H9 (cell line): Measurements from ENCODE around the gene PRDM8. TPM values are rescaled to one million over a fixed set of nuclear protein-coding genes. Genes with fewer than 3 reads are reported as not detected.

Experiments used
- DNase-seq: peaks from one replicate; pipeline ENCODE4 v3.0.0-alpha.2; 2017
- H2AFZ ChIP-seq: one replicate; pipeline ENCODE4 v1.6.1; 2013; ENCODE audit warnings: mild to moderate bottlenecking, low read length, control low read depth, moderate library complexity
- H2AK5ac ChIP-seq: 2 replicates; pipeline ENCODE4 v1.6.1; 2013; ENCODE audit warnings: low read length, control low read depth, mixed read lengths; ENCODE audit not compliant: insufficient read length
- H2BK120ac ChIP-seq: one replicate; pipeline ENCODE4 v1.6.1; 2013; ENCODE audit warnings: low read depth, mild to moderate bottlenecking, low read length, control low read depth, inconsistent platforms; ENCODE audit not compliant: poor library complexity, severe bottlenecking
- H2BK12ac ChIP-seq: 2 replicates; pipeline ENCODE4 v1.6.1; 2013; ENCODE audit warnings: low read length, control low read depth, mixed read lengths, low read depth; ENCODE audit not compliant: insufficient read length
- H2BK15ac ChIP-seq: 2 replicates; pipeline ENCODE4 v1.6.1; 2013; ENCODE audit warnings: low read depth, low read length, control low read depth
- H2BK20ac ChIP-seq: one replicate; pipeline ENCODE4 v1.6.1; 2013; ENCODE audit warnings: low read depth, mild to moderate bottlenecking, low read length, control low read depth, inconsistent platforms; ENCODE audit not compliant: poor library complexity, severe bottlenecking
- H2BK5ac ChIP-seq: 2 replicates; pipeline ENCODE4 v1.6.1; 2013; ENCODE audit warnings: low read length, control low read depth, mixed read lengths; ENCODE audit not compliant: insufficient read length
- H3K14ac ChIP-seq: 2 replicates; pipeline ENCODE4 v1.6.1; 2013; ENCODE audit warnings: low read length, control low read depth; ENCODE audit not compliant: insufficient read depth
- H3K18ac ChIP-seq: 2 replicates; pipeline ENCODE4 v1.6.1; 2013; ENCODE audit warnings: low read depth, mild to moderate bottlenecking, mixed read lengths, low read length, control low read depth; ENCODE audit not compliant: insufficient read length
- H3K23ac ChIP-seq: 2 replicates; pipeline ENCODE4 v1.6.1; 2013; ENCODE audit warnings: low read length, control low read depth, mixed read lengths, low read depth; ENCODE audit not compliant: insufficient read length
- H3K23me2 ChIP-seq: 2 replicates; pipeline ENCODE4 v1.6.1; 2013; ENCODE audit warnings: low read depth, mild to moderate bottlenecking, mixed read lengths, low read length, control low read depth; ENCODE audit not compliant: insufficient read length, poor library complexity, severe bottlenecking
- H3K27ac ChIP-seq: 2 replicates; pipeline ENCODE4 v1.5.1; 2013; ENCODE audit warnings: low read length, control low read depth, mixed read lengths, low read depth; ENCODE audit not compliant: insufficient read length
- H3K27me3 ChIP-seq: 2 replicates; pipeline ENCODE4 v1.6.1; 2013; ENCODE audit warnings: low read length, control low read depth, inconsistent platforms; ENCODE audit not compliant: insufficient read depth
- H3K4ac ChIP-seq: 2 replicates; pipeline ENCODE4 v1.6.1; 2013; ENCODE audit warnings: low read depth, mild to moderate bottlenecking, control low read depth, inconsistent platforms, low read length, moderate library complexity
- H3K4me1 ChIP-seq: 2 replicates; pipeline ENCODE4 v1.6.1; 2013; ENCODE audit warnings: low read length, control low read depth, inconsistent platforms; ENCODE audit not compliant: insufficient read depth
- H3K4me2 ChIP-seq: 2 replicates; pipeline ENCODE4 v1.6.1; 2013; ENCODE audit warnings: low read length, control low read depth, mixed read lengths; ENCODE audit not compliant: insufficient read length, insufficient read depth
- H3K56ac ChIP-seq: 2 replicates; pipeline ENCODE4 v1.6.1; 2013; ENCODE audit warnings: low read depth, mild to moderate bottlenecking, mixed read lengths, low read length, control low read depth; ENCODE audit not compliant: insufficient read length
- H3K79me1 ChIP-seq: 2 replicates; pipeline ENCODE4 v1.6.1; 2013; ENCODE audit warnings: low read depth, mild to moderate bottlenecking, moderate library complexity, low read length, control low read depth, inconsistent platforms; ENCODE audit not compliant: insufficient read depth, poor library complexity, severe bottlenecking
- H3K79me2 ChIP-seq: 2 replicates; pipeline ENCODE4 v1.6.1; 2013; ENCODE audit warnings: low read length, control low read depth, inconsistent platforms; ENCODE audit not compliant: insufficient read depth
- H3K9ac ChIP-seq: 2 replicates; pipeline ENCODE4 v1.6.1; 2013; ENCODE audit warnings: low read length, control low read depth, mixed read lengths; ENCODE audit not compliant: insufficient read length; ENCODE audit errors: extremely low read depth
- H3K9me3 ChIP-seq: one replicate; pipeline ENCODE4 v1.6.1; 2013; ENCODE audit warnings: low read depth, low read length, inconsistent platforms; ENCODE audit not compliant: control insufficient read depth
- H3T11ph ChIP-seq: one replicate; pipeline ENCODE4 v1.6.1; 2013; ENCODE audit warnings: mild to moderate bottlenecking, low read length, control low read depth, inconsistent platforms
- H4K20me1 ChIP-seq: one replicate; pipeline ENCODE4 v1.6.1; 2013; ENCODE audit not compliant: control insufficient read depth, insufficient read length, insufficient read depth
- H4K5ac ChIP-seq: 2 replicates; pipeline ENCODE4 v1.6.1; 2013; ENCODE audit warnings: low read depth, mild to moderate bottlenecking, mixed read lengths, low read length, control low read depth; ENCODE audit not compliant: insufficient read length
- H4K8ac ChIP-seq: replicated peaks from 2 replicates; pipeline ENCODE4 v1.6.1; 2013; ENCODE audit warnings: low read length, control low read depth, mixed read lengths, low read depth; ENCODE audit not compliant: insufficient read length
- H4K91ac ChIP-seq: 2 replicates; pipeline ENCODE4 v1.6.1; 2013; ENCODE audit warnings: low read depth, mild to moderate bottlenecking, moderate library complexity, mixed read lengths, low read length, control low read depth; ENCODE audit not compliant: insufficient read length
- H3K27ac Mint-ChIP-seq, 3 experiments: 2 replicates in 2 of 3; 3 replicates in 1 of 3; pipeline ENCODE4 v1.8.0; 2020 to 2021; ENCODE audit warnings: mixed read lengths in 3 of 3, mild to moderate bottlenecking in 1 of 3, moderate library complexity in 1 of 3
- H3K27me3 Mint-ChIP-seq: 2 replicates; pipeline ENCODE4 v1.8.0; 2021; ENCODE audit warnings: low read depth, mild to moderate bottlenecking, moderate library complexity, mixed read lengths
- H3K36me3 Mint-ChIP-seq, 3 experiments: 2 replicates in 2 of 3; 3 replicates in 1 of 3; pipeline ENCODE4 v1.8.0; 2020 to 2021; ENCODE audit warnings: low read depth in 3 of 3, mixed read lengths in 3 of 3; ENCODE audit not compliant: insufficient read depth in 1 of 3
- H3K4me1 Mint-ChIP-seq, 2 experiments: 2 replicates each; pipeline ENCODE4 v1.8.0; 2020; ENCODE audit warnings: mixed read lengths in 2 of 2
- H3K4me3 Mint-ChIP-seq, 2 experiments: 2 replicates in 1 of 2; 3 replicates in 1 of 2; pipeline ENCODE4 v1.8.0; 2020 to 2021; ENCODE audit warnings: mild to moderate bottlenecking in 2 of 2, mixed read lengths in 2 of 2, moderate library complexity in 1 of 2
- H3K9me3 Mint-ChIP-seq, 2 experiments: 2 replicates in 1 of 2; 3 replicates in 1 of 2; pipeline ENCODE4 v1.8.0; 2020; ENCODE audit warnings: mild to moderate bottlenecking in 2 of 2, mixed read lengths in 2 of 2, moderate library complexity in 1 of 2
- CTCF ChIP-seq: fragments of 200-600 bp; sonication (generic); conservative IDR thresholded peaks from 3 replicates; pipeline ENCODE4 v1.8.0; 2021; ENCODE audit warnings: antibody characterized with exemption, mild to moderate bottlenecking
- total RNA-seq: library from RNA; stranded (reverse); gene quantifications from 2 replicates; pipeline ENCODE4 v1.2.1, GENCODE V29; 2021

Gene PRDM8
- total RNA-seq, 1 experiment from 2014 or later = not detected

DNA sequence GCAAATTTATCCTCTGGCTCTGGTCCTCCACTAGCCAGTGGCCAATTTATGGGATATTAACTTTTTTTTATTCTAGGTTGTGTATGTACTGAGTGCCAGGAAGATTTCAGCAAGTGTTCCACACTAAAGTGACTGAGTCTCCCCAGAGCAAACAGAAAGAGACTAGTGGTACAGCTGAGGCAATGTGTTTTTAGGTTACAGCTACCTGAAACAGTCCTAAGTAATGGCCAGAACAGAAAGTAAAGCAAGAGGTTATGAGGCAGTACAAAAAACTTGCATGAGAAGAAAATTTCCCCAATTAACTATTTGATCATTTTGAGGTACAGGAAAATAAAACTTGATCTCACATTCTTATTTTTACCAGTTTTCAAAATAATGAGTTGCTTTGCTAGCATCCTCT, 31.2 kb downstream of the PRDM8 start:
- Histone ChIP-seq H3K9ac (no peak overlapping the region), H2AK5ac (no peak overlapping the region), H3K4me1 (no peaks in the 10 kb centered on the region), H2BK120ac (no peak overlapping the region), H3T11ph (no peak overlapping the region), H3K79me2 (no peaks in the 10 kb centered on the region), H3K27me3 (no peaks in the 10 kb centered on the region), H3K9me3 (no peaks in the 10 kb centered on the region), H3K23ac (no peak overlapping the region), H4K5ac (no peak overlapping the region), H2BK20ac (no peak overlapping the region), H3K56ac (no peak overlapping the region), H3K18ac (no peak overlapping the region), H3K27ac (no peak overlapping the region), H3K14ac (no peak overlapping the region), H4K20me1 (no peaks in the 10 kb centered on the region), H2AFZ (no peak overlapping the region), H2BK15ac (no peak overlapping the region), H3K4ac (no peak overlapping the region), H3K23me2 (no peaks in the 10 kb centered on the region), H2BK12ac (no peak overlapping the region), H2BK5ac (no peak overlapping the region), H4K8ac (no peak overlapping the region), H3K4me2 (no peak overlapping the region), H3K79me1 (no peaks in the 10 kb centered on the region), H4K91ac (no peak overlapping the region)
- no peak for DNase-seq
- H3K36me3 Mint-ChIP-seq = no peaks in the 10 kb centered on the region
- no peak overlapping the region for H3K4me3 Mint-ChIP-seq
- H3K27ac Mint-ChIP-seq = no peak overlapping the region
- no peaks in the 10 kb centered on the region for H3K4me1 Mint-ChIP-seq
- no peaks in the 10 kb centered on the region for H3K9me3 Mint-ChIP-seq
- no peak for TF ChIP-seq CTCF
- peaks cover 22% of the 10 kb centered on the region for H3K27me3 Mint-ChIP-seq
